Stimulated activated CD8-positive, alpha-beta memory T cell treated with anti-CD3 and anti-CD28 coated beads, Interleukin-15, amount 100 ng/mL, for 1 hour (primary cell): ENCODE data around the gene WDSUB1.

Source experiments
- DNase-seq: peaks from one replicate; pipeline ENCODE4 v3.0.0-alpha.2; 2020; ENCODE audit warnings: low read depth

The WDSUB1 gene

DNA sequence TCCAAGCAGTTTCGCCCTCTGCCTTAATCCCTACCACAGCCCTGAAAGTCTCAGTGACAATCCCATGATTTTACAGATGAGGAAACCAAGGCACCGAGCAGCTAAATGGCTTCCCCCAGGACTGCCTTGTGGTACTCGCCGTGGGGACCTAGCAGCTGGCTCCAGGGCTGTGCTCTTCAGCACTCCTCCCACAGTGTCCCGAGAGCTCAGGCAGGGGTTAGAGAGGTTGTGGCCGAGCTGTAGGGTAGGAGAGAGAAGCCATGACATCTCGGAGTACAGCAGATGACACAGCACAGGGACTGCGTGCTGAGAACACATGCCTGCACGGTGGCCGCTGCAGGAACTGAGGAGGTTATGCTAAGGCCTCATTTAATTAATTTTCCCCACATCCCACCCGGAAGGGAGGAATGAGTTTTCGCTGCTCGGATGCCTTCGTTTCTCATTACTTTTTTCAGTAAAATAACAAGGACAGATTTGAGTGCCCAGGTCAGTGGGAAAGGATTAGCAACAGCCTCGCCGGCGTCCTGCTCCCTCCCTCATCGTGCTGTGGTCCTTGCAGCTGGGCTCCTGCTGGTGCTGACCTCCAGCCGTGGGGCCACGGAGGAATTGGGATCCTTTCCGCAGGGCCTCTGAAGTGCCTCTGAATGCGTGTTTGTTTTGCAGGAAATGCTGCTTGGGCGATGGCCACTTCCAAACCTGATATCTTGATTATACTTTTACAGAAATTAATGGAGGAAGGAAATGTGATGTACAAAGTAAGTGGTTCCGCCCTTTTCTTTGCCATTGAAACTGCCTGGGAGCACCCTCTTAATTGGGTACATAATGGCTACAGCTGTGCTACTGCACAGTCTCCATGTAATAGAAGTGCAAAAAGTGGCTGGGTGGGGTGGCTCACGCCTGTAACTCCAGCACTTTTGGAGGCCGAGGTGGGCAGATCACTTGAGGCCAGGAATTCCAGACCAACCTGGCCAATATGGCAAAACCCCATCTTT, 61.2 kb downstream of the WDSUB1 start:
- DNase-seq = no peak

DNA sequence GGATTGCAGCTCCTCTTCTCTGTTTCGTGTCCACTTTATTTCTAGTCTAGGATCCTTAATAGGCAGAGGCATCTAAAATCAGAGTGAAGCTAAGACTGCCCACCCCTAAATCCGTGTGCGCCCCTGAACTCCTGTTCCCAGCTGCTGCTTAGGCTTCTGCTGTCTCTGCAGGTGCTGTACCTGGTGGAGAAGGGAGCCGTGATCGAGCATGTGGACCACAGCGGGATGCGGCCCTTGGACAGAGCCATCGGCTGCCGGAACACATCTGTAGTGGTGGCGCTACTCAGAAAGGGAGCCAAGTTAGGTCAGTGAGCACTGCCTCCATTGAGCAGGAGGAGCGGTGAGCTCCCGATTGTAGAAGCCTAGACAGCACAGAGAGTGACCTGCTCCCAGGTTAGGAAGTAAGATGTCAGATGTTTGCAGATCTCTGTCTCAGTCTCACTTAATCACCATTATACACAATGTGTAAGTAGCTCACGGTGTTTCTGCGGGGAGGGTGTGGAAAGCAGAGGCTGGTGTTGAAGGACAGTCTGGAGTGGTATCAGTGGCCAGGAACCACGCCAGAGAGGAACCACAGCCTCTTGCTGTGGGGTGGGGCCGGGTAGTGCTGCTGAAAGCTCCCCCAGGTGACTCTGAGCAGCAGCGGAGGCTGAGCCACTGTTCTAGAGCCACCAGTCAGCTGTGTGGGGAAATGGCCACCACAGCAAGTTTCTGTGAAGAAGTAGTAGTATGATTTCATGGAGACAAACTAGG, 62.3 kb downstream of the WDSUB1 start:
- no peak for DNase-seq

DNA sequence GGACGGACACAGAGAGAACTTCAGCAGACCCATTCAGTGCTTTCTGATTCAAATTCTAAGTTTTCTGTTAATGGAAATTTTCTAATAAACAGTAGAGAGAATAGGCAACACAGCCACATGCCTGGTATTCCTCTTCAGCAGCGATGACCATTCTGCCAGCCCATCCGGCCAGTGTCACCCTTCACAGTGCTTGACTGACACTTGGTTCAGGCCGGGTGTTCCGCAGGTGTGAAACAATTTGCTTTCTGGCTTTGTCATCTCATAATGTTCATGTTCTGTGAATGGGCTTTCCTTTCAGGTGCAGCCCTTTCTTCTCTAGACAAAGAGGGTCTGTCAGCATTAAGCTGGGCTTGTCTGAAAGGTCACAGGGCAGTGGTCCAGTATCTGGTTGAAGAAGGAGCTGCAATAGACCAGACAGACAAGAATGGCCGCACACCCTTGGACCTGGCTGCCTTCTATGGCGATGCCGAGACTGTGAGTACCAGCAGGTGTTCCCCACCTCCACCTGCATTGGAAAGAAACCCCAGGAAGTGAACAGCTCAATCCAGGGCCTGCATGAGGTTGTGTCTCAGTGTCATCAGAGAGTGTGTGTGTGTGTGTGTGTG, 67.0 kb downstream of the WDSUB1 start:
- DNase-seq = no peak

DNA sequence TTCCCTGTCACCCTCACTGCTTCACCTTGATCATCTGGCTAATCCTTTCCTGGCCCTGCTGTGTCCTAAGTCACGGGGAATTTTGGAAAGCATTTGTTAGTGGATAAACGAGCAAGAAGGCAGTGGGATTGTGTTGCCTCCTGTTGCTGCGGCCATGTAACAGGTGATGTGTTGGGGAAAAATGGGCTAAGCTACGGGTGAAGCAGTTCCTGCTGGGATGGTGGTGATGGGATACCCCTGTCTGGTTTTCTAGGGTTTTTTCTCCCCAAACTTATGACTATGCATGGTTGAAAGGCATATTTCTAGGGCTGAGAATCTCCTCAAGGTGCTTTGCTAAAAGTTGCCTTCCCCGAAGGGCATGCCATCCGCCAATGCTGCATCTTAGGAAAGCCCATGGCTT, 68.1 kb downstream of the WDSUB1 start:
- DNase-seq = no peak

DNA sequence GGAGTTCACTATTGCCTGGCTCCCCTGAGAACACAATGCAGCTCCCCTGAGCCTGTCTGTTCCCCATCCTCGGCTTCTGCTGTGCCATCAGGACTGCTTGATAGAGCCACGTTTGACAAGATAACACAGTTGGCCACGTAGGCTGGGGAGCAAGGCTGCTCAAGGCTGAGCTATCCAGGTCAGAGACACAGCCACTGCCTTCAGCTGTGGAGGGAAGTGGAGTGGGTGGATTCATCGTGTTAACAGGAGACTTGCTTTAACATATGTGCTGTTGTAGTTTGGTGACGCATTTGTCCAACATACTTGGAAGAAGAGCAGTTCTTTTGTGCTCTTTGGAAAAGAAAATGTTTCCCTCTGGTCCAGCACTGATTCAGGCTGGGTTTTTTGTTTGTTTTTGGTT, 68.8 kb downstream of the WDSUB1 start:
- DNase-seq = no peak

DNA sequence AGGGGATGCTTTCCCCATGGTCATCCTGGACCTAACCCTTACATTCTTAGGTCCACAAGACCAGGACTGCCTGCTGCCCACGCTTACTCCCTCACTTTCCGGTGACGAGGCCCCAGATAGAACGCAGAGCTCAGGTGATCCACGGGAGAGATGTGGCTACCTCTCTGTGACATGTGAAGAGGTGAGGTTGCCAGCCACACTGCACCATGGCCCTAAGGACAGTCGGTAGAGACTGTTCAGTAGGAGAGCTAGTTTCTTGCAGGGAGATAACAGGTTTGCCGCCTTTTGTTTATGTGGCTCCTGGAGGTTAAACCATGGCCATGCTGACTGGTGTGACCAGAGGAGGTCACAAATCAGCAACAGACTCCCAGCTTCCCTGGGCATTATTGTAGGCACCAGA, 71.4 kb downstream of the WDSUB1 start:
- DNase-seq = no peak

DNA sequence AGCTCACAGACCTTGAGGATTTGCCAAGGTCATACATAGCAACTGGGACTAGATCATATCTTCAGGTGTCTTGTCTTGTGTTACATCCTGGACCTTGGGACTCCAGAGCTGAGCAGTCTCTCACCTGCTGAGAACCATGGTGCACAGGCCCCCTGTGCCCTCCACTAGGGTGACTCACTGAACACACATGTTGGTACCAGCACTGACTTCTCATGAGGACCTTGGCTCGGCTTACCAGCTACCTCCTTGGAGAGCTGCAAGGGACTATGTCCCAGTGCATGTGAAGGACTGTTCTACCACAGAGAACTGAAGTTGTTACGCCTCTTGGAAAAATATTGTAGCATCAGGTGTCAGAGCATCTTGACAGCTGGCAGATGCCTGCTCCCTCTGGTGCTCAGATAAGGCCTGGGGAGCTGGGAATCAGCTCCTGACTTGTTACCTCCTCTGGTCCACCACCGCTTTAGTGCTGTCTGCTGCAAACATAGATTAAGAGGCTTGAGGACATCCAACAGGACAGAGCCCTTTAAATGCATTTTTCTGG, 72.1 kb downstream of the WDSUB1 start:
- no peak for DNase-seq

DNA sequence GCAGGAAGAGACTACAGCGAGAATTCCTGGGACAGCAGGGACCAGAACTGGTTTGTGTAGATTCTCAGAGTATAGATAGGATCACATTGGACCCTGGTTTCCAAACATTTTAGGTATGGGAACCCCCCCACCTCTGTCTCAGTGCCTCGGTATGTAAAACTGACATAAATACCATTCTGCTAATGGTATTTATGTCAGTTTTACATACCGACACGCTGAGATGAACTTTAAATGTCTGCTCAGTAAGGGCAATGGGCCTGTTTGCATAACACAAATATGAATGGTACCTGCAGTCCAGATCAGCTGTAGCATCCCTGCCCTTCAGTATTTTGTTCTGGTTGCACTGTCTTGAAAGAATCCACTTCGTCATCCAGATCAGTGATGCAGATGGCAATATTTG, 73.2 kb downstream of the WDSUB1 start:
- DNase-seq = no peak

DNA sequence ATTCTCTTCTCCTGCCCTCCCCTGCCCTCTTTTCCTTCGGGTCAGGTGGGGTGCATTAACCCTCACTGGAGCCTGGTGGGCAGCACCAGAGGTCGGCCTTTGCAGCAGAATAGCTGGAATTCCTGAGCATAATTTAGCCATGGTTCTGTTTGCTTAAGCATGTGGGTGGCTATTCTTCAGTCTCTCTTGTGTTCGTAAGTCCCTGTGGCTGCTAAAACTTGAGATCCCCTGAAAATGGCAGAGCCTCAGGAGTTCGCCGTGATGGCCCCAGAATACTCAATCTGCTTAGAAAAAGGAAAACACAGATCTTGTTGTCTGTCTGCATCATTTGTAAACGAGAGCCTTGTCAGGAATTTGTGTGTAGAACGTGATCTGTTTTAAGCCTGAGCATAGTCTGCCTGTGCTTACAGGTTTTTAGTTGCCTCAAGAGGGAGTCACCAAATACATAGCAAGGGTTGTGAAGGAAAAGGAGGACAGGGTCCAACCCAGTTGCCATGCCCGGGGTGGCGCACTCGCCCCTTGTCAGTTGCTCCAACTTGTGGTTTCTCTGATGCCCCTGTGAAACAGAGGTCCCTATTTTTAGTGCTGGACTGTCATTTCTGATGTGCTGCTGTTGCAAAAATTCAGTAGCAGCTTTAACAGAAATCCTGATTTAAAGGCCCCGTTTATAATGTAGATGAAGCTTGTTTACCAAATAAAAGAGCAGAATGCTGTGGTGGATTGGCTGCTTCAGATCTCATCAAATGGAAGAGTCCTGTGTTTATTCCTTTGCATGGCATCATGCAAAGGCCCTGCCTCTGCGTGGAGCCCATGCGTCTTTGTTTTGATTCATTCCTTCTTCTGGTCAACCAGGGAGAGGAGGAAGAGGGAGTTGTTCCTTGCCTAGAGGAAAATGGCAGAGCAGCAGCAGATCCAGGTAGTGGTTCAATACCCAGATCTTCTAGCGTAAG, 74.8 kb downstream of the WDSUB1 start:
- no peak for DNase-seq

DNA sequence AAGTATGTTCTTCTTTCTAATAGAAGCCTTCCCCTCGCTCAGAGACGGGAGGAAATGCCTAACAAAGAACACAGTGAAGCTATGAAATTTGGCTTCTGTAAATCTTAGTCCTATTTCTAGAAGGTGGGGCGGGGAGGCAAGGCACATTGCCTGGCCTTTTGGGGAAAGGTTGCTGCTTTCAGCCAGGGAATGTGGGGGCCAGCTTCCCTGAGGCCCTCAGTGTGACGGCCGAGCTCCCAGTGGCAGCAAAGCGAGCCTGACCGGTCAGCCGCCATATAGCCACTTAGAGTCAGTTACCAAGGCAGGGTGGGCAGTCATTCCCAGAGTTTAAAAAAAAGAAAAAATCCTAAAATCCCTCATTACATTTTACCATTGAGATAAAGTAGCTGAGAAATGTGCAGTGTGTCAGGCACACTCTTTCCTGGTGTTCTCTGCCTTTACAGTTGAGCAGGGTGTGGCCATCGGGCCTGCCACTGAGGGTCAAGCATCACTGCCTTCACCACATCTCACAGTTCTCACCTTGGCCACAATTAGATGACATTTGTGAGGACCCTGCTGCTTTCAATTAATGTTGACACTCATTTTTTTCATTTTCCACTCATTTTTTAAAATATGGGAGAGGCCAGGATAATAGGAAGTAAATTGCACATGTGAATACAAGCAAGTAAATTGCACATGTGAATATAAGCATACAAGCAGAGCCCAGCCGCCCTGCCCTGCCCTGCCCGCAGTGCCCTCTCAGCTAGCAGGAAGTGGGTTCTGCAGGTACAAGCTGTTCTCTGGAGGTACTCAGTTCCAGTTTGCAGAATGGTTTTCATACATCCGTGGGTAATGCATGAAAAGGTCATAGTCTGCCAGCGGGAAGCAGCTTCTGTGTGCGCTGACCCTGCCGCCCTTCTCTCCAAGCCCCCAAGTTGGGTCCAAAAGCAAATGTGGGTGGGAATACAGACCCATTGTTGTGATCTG, 76.9 kb downstream of the WDSUB1 start:
- no peak for DNase-seq

DNA sequence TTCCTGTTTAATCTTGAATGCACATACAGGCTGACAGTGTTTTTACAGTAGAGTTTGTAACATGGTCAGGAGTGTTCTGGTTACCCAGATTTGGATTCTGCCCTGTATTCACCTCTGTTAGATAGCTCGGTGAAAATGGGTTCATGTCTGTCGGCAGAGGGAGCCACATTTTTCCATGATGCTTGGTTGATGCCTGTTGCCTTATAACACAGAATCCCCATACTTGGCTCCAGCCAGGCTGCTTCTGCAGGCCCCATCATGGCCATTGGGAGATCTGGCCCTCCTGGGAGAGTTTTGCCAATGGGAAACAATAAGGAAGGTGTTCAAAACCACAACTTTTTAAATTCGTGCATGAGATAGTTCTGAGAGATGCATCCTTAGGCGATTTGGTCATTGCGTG, 78.1 kb downstream of the WDSUB1 start:
- no peak for DNase-seq

DNA sequence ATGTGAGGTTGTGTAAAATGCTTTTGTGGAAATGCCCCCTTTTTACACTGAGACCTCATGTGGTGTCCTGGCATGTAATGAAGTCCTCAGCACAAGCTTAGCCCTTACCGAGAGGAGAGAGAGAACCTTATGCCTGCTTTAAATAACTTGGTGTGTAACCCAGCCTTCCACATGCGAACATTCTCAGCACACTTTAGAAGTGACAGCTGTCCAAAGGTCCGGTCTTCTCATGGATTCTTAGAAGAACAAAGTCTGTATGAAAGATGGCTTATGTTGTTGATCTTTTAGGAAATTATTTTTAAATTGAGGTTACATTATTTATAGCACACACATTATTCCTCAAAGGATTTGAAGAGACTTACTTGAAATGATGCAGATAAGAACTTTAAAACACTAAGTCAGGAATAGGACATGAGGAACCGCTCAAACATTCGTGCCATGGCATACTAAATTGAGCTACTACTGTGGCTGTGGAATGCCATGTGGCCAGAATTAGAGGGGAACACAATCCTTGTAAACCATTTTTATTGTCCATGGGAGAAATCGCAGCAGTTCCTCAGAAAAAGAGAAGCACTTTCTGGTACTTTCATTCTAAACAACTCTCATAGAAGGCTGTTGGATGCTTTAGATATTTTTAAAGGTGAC, 79.6 kb downstream of the WDSUB1 start:
- no peak for DNase-seq

DNA sequence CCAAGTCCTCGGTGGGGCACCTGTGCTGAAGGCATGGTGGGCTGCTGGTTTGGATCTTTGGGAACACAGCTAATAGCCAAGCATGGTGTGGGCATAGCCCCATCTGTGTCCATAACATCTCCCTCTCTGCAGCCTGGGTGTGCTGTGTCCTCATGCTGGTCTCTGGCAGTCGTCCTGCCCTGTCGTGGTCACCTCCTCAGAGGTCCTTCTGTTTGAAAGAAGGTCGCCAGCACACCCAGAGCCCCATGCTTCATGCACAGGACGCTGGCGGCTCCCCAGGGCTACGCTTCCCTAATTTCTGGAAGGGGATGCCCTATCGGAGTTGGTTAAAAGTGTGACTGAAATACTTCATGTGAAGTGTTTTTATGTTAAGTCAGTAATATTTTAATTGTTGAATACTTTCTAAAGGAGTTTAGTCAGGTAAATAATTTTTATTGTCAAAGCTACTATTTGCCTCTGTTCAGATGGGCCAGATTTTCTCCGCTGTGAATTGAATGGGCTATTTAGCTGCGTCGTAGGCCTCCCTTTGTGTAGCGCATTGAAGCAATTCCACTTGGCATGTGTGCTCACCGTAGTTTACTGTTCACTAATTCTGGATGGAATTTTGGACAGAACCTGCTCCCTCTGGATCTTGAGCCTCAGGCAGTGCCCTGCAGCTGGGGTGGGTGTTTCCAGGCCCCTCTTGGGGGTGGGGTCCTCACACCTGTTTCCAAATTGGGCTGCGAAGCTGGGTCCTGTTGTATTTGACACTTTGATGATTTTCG, 81.9 kb downstream of the WDSUB1 start:
- no peak for DNase-seq

DNA sequence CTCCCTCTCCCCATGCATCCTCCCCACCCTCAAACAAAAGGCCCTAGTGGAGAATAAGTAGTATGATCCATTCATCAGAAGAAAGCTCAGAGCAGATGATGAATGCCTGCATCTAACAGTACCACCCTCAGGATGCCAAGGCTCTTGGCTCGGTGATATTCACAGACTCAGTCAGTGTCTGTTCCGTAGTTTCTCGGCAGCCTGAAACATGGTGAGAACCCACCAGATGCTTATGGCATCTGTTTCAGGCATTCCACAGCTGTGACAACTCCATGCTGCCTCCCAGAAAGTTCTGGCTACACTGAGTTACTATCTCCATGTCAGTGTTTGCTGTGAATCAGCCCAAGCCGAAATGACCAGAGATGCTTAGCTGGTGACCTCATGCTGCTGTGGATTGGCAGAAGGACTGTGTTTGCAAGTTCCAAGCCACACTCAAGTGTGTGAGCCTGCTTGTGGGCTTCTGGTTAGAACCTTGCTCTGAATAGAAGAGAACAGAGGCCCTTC, 83.9 kb downstream of the WDSUB1 start:
- DNase-seq = no peak

DNA sequence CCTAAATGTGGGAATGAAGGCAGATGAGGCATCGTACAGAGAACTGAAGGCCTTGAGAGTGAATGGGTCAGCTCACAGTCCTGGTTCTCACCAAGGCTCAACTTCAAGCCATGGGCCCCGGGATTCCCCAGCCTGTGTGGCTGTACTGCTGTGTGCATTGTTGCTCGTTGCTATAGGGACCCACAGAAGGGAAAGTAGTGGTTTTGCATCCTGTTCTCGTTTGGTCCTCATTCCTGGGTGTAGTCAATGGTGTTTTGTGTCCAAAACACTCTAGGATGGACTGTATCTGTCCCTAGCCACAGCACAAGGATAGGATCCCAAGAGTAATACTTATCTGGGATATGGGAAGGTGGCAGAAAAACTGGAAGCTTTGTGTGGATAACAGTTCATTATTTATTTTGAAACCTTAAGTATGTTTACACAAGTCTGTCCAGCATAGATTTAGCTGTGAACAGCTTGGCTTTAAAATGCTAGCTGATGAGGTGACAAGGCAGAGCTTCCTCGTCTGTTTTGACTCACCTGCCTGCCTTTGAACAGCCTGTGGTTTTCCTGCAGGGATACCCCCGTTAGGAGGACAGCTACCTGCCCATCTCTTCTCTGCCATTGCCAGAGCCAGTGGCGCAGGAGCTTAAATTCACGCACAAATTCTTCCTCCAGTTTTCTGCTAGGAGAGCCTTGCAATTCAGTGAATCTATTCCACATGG, 85.0 kb downstream of the WDSUB1 start:
- DNase-seq = no peak

DNA sequence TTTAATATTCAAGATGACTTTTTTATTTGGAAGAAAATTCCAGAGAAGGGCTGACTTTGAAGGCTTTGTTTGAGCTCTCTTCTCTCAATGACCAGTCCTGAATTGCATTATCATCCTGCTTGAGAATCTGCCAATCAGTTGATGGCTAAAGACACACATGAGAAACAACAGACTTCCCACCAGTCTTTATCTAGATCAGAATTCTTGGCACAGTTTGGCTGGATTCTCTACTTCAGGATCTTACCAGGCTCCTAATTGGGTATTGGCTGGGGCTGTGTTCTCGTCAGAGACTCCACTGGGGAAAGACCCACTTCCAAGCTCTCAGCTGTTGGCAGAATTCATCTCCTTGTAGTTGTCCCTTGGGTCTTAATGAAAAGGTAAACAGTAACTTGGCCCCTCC, 86.0 kb downstream of the WDSUB1 start:
- no peak for DNase-seq

DNA sequence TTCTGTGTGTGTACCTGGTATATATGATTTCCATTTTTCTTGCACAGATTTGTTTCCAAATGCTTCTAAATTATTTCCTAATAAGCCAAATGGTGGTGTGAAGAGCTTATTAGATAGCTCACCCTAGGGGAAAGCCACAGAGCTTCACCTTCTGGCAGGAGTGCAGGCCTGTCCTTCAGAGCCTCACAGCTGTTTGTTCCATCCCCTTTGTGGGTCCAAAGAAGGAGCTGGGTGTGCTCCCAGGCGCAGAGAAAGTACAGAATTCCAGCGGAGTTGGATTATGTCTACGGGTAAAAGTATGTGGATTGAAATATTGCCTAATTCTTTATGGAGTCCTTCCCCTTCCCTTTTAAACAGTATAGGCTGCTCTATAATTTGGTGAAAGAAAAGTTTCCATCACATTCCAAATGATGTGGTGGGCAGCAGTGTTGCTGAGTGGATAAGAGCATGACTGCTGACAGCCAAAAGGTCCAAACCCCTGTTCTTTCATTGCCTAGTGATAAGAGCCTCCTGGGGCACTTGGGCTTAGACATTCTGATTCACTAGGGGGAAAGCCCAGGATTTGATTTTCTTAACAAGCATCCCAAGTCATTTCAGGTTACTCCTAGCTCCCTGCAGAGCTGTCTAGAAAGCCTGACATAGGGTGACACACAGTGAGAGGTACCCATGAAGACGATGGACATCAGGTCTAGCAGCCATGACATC, 86.6 kb downstream of the WDSUB1 start:
- no peak for DNase-seq
